RWPE1 (cell line): ENCODE results near the gene ERGIC1.

Source experiments
- CTCF ChIA-PET: fragments of 350-600 bp; sonication (Branson Sonifier 250); formaldehyde crosslinking; extraction: SDS; loops from one replicate; lab custom pipeline; 2021; lab: Yijun Ruan, JAX
- POLR2A ChIA-PET: fragments of 400-600 bp; formaldehyde crosslinking; extraction: SDS; loops from one replicate; lab custom pipeline; 2020; ENCODE audit warnings: antibody characterized with exemption; ENCODE audit not compliant: low non-redundant PET; lab: Yijun Ruan, JAX
- DNase-seq: peaks from one replicate; pipeline ENCODE4 v3.0.0; 2012; ENCODE audit warnings: low spot score
- H3K27ac ChIP-seq: fragments of 450-650 bp; 2 replicates; pipeline ENCODE4 v1.5.1; 2017
- TF ChIP-seq, protein P1 (sequence below): fragments of 450-650 bp; conservative IDR thresholded peaks from 2 replicates; pipeline ENCODE4 v1.5.1; 2017; ENCODE audit warnings: low read depth, mild to moderate bottlenecking

ERGIC1 gene

DNA sequence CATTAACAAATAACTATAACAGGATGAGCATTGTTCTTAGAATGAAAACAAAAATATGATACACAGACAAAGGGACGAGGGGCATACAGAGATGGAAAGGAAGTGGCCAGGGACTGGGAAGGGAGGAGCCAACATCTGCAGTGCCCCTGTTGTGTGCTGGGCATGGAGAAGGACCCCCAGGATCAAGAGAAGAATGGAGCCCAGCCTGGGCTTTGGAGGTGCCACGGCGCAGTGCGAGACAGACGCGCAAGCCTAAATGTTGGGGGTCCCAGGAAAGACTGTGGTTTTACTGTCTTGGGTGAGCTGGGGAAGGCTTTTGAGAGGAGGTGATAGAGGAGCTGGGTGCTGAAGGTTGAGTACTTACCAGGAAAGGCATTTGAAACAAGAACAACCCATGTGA is 34.6 kb upstream of the ERGIC1 start:
- H3K27ac ChIP-seq: peak overlapping the region; percentile 85
- DNase-seq: no peak
- POLR2A ChIA-PET: no interaction called here

DNA sequence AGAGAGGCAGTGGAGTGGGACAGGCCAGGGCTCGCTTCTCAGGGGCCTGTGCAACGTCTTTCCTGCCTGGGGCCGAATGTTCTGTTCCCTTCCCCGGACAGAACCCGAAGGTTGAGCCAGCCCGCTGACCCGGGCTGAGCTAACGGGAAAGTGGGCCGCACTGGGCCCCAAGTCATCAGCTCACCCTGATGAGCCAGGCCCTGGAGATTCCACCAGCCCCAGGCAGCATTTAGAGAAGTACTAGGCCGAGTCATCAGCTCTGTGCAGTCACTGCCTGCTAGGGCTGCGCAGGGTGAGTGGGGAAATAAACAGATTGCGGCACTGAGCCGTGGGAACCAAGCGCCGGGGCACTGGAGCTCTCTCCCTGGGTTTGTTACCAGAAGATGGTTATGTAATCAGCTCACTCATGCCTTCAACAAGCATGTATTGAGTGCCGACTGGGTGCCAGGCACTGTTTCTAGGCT is 33.9 kb upstream of the ERGIC1 start:
- CTCF ChIA-PET: interaction anchor here (0.7 to 1.3 kb wide), 7 partner anchors 28 to 159 kb away, joined by 3 to 6 read pairs (median 3); partner anchors contain the start of gene DUSP1
- DNase-seq: peak; percentile 94

More for the DNA sequence above, 34.6 kb upstream of the ERGIC1 start:
- TF ChIP-seq, protein P1, sequence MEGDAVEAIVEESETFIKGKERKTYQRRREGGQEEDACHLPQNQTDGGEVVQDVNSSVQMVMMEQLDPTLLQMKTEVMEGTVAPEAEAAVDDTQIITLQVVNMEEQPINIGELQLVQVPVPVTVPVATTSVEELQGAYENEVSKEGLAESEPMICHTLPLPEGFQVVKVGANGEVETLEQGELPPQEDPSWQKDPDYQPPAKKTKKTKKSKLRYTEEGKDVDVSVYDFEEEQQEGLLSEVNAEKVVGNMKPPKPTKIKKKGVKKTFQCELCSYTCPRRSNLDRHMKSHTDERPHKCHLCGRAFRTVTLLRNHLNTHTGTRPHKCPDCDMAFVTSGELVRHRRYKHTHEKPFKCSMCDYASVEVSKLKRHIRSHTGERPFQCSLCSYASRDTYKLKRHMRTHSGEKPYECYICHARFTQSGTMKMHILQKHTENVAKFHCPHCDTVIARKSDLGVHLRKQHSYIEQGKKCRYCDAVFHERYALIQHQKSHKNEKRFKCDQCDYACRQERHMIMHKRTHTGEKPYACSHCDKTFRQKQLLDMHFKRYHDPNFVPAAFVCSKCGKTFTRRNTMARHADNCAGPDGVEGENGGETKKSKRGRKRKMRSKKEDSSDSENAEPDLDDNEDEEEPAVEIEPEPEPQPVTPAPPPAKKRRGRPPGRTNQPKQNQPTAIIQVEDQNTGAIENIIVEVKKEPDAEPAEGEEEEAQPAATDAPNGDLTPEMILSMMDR: no peak
- CTCF ChIA-PET: interaction anchor here (0.8 to 0.9 kb wide), 2 partner anchors 77 to 83 kb away, joined by 3 to 6 read pairs; no protein-coding TSS in a partner anchor

DNA sequence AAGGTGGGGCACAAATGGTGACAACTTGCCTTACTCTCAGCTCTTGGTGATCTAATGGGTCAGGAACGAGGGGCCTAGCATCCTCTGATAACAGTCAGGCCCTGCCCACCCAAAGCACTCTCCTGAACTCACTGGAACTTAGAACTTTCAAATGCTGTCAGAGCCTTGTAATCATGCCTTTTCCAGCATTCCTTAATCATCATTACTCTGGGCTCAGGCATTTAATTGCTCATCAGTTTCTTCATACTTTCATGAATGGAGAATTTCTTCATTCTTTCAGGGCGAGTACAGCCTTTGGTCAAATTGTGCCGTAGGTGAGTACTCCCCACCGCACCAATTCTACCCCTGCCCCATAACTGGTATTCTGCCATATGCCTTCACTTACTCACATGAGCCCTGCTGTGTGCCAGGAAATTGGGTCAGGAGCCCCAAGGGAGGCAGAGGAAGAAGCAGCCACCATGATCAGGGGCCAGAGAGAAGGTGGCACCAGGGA is 32.8 kb upstream of the ERGIC1 start:
- ChIA-PET POLR2A (interaction anchor here (0.8 kb wide), 1 partner anchor 68 kb away, joined by 6 read pairs; no protein-coding TSS in a partner anchor), CTCF (interaction anchor here (0.7 to 1.3 kb wide), 3 partner anchors 13 to 88 kb away, joined by 3 to 6 read pairs (median 3); no protein-coding TSS in a partner anchor)
- TF ChIP-seq, protein P1: no peak
- peak; percentile 94 for DNase-seq
- H3K27ac ChIP-seq: peak overlapping the region; percentile 85

More for the DNA sequence above, 33.9 kb upstream of the ERGIC1 start:
- H3K27ac ChIP-seq: peak overlapping the region; percentile 85
- TF ChIP-seq, protein P1: no peak
- POLR2A ChIA-PET: interaction anchor here (0.8 to 1.0 kb wide), 2 partner anchors 67 to 105 kb away, joined by 5 to 6 read pairs; no protein-coding TSS in a partner anchor

DNA sequence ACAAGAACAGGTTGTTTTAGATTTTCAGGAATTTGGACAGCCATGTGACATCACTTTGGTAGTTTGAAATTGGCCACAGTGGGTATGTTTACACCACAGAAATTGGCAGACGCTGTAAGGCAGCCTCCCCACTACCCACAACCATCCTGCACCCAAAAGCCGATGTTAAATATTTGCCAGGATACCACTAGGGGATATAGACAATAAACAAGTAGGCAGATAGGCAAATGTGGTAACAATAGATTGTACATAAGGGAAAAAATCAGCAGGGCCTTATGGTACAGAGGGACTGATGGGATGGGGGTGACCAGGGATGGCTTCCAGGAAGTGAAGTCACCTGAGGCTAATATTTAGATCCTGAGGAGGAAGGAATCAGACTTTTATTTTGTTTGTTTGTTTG is 31.9 kb upstream of the ERGIC1 start:
- TF ChIP-seq, protein P1: no peak
- ChIA-PET CTCF (no interaction called here), POLR2A (no interaction called here)
- no peak for DNase-seq
- peak overlapping the region; percentile 85; the same call in 1 of the 2 replicates for H3K27ac ChIP-seq

DNA sequence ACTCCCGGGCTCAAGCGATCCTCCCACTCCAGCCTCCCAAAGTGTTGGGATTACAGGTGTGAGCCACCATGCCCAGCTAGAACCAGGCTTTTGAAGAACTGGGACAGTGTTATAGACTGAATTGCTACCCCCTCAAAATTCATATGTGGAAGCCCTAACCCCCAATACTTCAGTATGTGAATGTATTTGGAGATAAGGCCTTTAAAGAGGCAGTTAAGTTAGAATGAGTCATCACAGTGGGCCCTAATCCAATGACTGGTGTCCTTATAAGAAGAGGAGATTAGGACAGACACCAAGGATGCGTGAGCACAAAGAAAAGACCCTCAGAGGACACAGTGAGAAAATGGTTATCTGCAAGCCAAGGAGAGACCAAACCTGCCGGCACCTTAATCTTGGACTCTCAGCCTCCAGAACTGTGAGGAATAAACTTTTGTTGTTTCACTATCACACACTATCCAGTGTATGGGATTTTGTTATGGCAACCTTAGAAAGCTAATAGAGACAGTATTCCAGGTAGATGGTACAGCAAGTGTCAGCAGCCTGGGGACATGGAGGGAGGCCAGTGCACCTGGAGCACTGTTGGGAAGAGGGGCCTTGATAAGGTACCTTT is 31.4 kb upstream of the ERGIC1 start:
- no peak for DNase-seq
- CTCF ChIA-PET: interaction anchor here (0.7 kb wide), 1 partner anchor 35 kb away, joined by 3 read pairs; no protein-coding TSS in a partner anchor
- TF ChIP-seq, protein P1: no peak
- POLR2A ChIA-PET: no interaction called here
- no peak overlapping the region for H3K27ac ChIP-seq

DNA sequence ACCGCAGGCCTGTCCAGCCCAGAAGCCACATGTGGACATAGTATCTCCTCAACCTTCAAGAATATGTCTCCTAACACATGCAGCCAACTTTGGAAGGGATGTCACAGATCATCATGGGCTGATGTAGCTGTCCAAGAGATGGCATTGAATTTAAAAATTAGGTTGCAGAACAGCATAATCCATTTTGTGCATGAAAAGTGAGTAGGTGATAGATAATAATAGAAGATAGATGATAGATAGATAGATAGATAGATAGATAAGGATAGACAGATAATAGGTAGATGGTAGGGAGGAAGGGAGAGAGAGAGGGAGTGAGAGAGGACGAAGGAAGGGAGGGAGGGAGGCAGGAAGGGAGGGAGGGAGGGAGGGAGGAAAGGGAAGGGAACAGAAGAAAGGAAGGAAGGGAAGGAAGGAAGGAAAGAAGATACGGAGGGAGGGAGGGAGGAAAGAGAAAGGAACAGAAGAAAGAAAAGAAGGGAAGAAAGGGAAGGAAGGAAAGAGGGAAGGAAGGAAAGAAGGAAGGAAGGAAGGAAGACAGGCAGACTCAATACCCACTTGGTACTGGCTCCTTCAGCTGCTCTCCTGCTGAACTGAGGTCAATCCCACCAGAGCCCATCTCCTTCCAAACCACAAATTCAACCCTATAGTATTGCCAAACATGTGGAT is 28.9 kb upstream of the ERGIC1 start:
- CTCF ChIA-PET: interaction anchor here (0.7 to 1.0 kb wide), 2 partner anchors 33 to 1117 kb away, joined by 3 to 4 read pairs; no protein-coding TSS in a partner anchor
- no peak overlapping the region for H3K27ac ChIP-seq
- no peak for DNase-seq
- TF ChIP-seq, protein P1: no peak
- POLR2A ChIA-PET: no interaction called here
